H1 (cell line): Measurements from ENCODE around the gene ZNF845. TPM values are rescaled to one million over a fixed set of nuclear protein-coding genes. Genes with fewer than 3 reads are reported as not detected.

Source experiments
- CHD7 ChIP-seq: fragments of 300-600 bp; sonication (generic); IDR thresholded peaks from 2 replicates; pipeline ENCODE4 v1.7.1; 2012; ENCODE audit warnings: low read length, moderate library complexity, mild to moderate bottlenecking, inconsistent platforms; ENCODE audit not compliant: insufficient replicate concordance
- GTF2F1 ChIP-seq: IDR thresholded peaks from 2 replicates; pipeline ENCODE4 v1.6.1; 2012; ENCODE audit warnings: low read depth, low read length, improper control_type of control experiment, borderline replicate concordance
- RBBP5 ChIP-seq: IDR thresholded peaks from 2 replicates; pipeline ENCODE4 v1.7.1; 2012; ENCODE audit warnings: low read depth, mild to moderate bottlenecking, inconsistent platforms, low read length, moderate library complexity, borderline replicate concordance
- SIX5 ChIP-seq: IDR thresholded peaks from 2 replicates; pipeline ENCODE4 v1.6.1; 2011; ENCODE audit warnings: mild to moderate bottlenecking, low read depth, low read length
- SP1 ChIP-seq: IDR thresholded peaks from 2 replicates; pipeline ENCODE4 v1.6.1; 2011; ENCODE audit warnings: low read depth, low read length
- polyA plus RNA-seq, 7 experiments: library from polyadenylated mRNA; depleted of rRNA in 3 of 7; stranded (reverse) in 5 of 7; unstranded in 2 of 7; fragments of >200 nt in 5 of 7; fragments of 200-250 nt in 2 of 7; gene quantifications; 1 replicate in 5 of 7; 2 replicates in 1 of 7; 4 replicates in 1 of 7; pipeline versions ENCODE4 v1.2.1 to v1.2.3, GENCODE V29; 2011 to 2013; ENCODE audit warnings: missing spikeins in 2 of 7, mixed read lengths in 2 of 7
- total RNA-seq: library from RNA; stranded (reverse); fragmentation: NEBNext Ultra II Directional; extraction: Animal tissue kit (Norgen Biotek cat#: 25700); gene quantifications from 2 replicates; pipeline ENCODE4 v1.2.1, GENCODE V29; 2021

The ZNF845 gene
- total and polyA plus RNA-seq, 2 of the 8 experiments (the other 6 are each of a cell fraction or from before 2014, with no cell fraction given), result 3.6 to 22.5 TPM

GRCh38 chr19:53328967-53329366 is 4.6 kb upstream of the ZNF845 start (continued):
- no peak for TF ChIP-seq SIX5
- TF ChIP-seq SP1, result no peak
- no peak for TF ChIP-seq CHD7
- no peak for TF ChIP-seq GTF2F1
- no peak for TF ChIP-seq RBBP5
